Stimulated activated CD8-positive, alpha-beta memory T cell treated with anti-CD3 and anti-CD28 coated beads, Interleukin-7, amount 100 ng/mL, for 48 hours (primary cell): ENCODE data around the gene PIGM.

Experiments
- DNase-seq, 2 donors: peaks; one replicate each; pipeline ENCODE4 v3.0.0-alpha.2; 2020; ENCODE audit warnings: low read depth in 1 of 2; ENCODE audit errors: extremely low read depth in 1 of 2

The PIGM gene

DNA sequence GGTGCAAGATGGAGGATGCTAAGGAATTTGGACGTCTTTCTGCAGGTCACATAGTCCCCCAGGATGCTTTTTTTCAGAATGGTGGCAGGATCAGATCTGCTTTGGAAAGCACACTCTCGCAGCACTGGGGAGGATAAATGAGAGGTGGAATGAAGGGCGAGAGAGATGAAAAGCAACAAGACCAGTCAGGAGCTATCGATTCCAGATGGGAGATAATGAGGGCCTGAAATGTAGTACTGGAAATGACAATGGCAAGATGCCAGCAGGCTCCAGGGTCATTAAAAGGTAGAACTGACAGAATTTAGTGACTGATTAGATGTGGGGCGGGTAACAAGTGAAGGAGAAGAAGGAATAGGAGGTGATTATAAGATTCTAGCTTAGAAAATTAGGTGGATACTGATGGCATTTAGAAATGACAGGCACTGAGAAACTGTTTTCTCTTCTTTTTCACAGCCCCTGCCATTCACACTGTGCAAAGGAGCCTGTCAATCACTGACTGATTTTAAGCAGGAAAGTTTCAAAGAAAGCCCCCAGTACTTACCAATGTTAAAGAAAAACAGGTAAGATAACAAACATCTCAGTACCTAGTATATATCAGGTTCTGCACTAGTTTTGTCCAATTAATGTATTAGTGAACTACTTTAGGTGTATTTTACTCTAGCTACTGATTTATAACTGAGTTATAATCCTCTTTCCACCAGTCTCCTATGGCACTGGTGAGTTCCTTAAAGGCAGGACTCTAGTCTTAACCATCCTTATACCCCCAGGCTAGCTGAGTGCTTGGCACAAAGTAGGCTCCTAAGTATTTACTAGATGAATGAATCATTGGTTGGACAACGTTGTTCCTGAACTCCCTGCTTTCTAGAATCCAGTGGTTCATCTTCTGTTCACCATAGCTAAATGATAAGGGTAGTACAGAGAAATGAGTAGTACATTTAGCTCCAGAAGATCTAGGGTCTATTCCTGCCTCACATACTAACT lies 9.2 kb downstream of the PIGM start:
- no peak for DNase-seq

DNA sequence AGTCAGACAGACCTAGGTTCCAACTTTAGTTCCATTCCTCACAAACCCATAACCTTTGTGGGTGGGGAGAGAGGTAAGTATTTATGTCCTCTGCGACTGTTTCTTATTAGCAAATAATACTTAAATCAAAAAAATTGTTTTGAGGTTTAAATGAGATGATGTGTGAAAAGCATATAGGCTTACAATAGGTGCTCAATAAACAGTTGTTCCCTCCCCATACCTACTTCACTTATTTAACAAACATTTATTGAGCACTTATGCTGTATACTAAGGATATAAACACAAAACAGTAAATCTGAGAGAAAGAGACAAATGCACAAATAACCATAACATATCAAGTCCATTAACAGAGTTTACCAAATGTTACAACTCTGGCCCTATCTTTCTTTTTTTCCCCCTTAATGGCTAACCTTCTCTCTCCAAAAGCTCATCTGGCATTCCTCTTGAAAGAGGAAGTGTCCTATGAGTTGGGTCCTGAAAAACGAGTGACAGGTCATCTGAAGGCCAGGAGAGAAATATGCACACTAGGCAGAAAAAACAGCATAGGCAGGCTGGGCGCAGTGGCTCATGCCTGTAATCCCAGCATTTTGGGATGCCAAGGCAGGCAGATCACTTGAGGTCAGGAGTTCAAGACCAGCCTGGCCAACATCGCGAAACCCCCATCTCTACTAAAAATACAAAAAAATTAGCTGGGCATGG lies 10.3 kb downstream of the PIGM start:
- DNase-seq = no peak

DNA sequence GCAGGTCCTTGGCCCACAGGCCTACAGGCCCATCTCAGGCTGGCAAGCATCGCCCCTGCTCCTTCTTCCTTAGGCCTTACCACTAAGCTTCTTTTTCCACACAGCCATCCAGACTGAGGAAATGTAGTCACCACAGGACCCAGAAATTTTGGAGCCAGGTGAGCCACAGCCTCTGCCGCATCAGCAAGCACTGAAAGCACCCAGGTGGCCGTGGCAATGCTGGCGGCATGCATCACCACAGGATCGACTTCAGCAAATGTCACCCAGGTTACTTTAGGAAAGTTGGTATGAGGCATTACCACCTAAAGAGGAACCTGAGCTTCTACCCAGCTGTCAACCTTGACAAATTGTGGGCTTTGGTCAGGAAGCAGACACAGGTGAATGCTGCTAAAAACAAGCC lies 11.6 kb downstream of the PIGM start:
- no peak for DNase-seq

DNA sequence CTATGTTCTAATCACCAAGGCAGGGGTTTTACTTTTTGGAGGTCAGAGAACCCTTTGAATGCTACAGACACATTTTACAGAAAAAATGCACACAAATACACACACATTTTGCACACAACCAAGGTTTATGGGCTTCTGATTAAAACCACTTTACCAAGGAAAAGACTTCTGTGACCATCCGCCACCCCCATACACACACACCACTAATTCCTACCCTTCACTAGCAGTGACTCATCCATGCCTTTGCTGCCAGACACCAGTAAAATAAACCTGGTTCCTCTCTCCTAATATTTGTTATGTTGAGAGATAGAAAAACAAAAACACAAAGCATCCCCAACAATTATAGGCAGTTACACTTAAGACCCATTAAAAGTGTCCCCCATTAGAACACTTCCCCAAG lies 12.9 kb downstream of the PIGM start:
- no peak for DNase-seq

DNA sequence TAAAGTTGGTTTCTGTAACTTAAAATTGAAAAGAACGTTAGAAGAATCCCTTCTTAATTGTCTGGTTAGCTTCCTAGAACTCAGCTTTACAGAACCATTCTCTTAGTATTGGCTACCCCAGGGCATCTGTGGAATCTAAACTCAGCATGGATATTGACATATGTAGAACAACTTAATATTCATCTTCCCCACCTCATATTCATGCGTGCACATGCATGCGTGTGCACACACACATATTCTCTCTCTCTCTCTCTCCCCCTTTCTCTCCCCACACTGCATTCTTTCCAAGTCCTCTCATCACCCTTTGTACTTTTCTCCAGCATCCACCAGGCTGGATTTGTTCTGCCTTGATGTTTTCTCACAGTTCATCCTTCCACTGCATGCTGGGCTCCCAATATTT lies 13.4 kb downstream of the PIGM start:
- DNase-seq = no peak

DNA sequence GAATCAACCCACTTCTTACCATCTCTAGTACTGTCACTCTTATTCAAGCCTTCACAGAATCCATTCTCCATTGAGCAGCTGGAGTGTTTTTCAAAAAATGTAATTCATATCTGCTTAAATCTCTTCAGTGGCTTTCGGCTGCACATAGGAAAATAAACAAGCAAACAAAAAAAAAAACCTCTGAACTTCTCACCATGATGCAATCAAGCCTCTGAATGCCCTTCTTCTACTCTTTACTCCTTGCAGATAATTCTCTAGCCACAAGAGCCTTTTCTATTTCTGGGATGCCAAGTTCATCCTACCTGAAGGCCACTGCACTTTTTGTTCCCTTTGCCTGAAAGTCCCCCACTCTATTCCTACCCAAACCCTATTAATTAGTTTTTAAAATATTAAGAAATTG lies 14.2 kb downstream of the PIGM start:
- no peak for DNase-seq

DNA sequence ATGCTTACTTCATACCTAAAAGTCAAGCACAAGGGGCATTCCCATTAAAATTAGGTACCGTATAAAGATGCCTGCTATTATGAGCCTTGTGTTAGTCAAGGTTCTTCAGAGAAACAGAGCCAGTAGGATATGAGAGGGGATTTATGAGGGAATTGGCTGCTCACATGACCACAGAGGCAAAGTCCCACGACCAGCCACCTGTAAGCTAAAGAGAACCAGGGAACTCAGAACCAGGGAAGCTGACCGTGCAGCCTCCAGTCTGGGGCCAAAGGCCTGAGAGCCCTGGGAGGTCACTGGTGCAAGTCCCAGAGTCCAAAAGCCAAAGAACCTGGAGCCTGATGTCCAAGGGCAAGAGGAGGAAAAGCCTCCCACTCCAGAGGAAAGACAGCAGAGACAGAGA lies 20.0 kb downstream of the PIGM start:
- DNase-seq = no peak

DNA sequence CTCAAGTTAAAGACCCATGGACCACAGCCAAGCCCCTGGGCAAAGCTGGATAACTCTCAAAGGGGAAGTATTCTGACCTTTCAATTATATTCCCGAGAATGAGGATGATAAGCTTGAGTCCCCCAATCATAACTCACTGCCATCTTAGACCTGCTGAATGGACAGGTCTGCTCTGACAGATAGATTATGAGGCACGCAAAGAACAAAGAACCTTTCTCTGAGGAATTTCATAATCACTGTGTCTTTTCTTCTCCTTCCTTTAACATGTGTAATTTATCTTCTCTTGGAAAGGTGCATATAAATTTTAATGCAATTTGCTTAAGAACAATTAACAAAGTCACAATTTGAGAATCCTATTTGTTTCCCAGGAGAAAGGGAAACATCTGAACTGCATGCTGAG lies 22.0 kb downstream of the PIGM start:
- no peak for DNase-seq

DNA sequence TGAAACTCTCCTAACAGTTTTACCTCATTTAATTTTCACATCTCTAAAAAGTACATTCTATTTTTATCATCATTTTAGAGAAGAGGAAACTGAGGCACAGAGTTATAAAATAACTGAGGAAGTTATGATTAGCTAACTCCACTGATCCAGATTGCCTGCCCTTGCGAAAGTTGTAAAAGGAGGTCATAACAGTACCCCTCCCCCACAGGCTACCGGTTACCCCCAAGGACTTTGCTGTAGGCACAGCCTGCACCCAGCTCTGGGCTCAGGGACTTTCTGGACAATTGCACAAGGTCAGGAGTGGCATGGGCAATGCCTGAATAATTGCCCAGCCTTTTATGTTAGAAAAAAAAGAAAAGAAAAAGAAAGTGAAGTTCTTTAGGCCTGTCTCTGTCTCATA lies 22.7 kb downstream of the PIGM start:
- DNase-seq = no peak

DNA sequence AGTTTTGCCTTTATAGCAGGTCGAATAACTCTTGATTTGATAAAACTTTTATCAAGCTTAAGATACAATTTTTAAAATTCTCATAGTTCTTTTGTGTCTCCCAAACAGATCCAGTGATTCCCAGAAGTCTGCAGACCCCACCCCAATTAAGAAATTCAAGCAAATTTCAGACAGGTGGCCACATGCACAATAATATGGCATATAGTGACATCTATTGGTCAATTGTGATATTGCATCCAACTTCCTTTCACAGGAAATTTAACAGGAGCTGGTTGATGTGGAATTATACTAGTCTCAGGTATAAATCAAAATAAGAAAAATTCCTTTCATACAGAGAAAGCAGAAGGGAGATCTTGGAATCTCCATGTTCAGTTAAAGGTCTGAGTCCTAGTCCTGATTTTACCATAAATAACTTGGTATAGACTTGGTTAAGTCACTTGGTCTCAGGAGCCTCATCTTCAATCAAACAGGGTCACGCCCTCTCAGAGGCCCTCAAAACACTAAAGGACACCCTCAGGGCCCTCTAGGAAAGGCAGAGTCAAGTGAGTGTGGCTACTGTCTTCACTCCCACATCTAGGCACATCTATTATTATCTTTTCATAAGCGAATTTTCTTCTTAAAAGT lies 24.1 kb downstream of the PIGM start:
- DNase-seq = no peak

DNA sequence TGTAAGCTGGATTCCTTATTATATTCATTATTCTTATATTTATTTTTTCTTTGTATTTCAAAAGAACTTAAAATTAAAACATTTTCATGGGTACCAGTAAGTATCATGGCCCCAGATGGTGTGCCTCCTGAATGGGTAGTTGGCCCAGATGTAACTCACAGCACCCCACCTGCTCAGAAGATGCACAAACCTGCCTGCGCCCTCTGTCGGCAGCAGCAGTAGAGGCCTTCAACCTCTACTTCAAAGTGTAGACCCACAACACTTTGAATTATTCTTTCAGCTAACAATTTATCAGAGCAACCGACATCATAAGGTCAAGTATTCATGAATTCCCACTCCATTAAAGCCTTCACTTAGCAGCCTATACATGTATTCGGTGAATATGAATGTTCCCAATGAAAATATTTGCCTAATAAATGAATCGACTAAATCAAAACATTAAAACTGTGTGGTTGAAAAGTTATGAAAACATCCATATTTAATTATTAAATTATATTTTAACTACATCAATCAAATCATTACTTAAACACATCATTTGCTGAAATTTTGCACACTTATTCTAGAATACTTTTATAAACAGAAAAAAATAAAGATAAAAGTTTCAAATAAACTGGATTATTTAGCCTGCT lies 25.4 kb downstream of the PIGM start:
- DNase-seq = peak; percentile 18 to 54

DNA sequence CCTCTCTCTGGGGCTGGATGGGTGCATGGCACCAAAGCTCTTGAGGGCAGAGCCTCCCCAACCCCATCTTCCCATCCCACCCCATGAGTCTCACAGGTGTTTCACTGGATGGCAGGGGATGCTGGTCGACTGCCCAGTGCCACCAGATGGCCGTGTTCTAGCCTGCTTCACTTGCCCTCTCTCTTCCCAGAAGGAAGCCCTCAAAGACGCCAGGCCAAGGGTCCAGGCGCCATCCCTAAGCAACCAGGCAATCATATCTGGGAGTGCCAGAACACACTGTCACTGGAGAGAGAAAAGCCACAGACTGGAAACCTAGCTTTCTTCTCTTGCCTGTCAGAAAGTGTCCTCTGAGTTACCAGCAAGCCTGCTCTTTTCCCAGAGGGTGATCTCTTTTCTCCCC lies 26.7 kb downstream of the PIGM start:
- no peak for DNase-seq

DNA sequence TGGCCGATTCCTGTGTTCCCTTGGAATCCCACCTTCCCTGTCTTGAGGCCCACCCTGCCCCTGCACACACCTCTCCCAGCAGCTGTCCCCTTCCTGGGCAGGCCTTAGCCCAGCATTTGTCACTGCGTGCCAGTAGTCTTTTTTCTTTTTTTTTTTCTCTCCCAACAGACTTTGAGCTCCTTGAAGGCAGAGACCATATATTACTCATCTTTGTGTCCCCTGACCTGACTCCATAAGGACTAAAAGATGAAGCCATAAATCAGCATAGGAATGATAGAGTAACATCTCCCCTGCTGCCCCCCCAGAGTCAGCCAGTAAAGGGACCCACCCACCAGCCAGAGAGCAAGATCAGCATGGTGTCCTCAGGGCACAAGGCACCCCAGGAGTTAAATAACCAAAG lies 27.4 kb downstream of the PIGM start:
- no peak for DNase-seq

DNA sequence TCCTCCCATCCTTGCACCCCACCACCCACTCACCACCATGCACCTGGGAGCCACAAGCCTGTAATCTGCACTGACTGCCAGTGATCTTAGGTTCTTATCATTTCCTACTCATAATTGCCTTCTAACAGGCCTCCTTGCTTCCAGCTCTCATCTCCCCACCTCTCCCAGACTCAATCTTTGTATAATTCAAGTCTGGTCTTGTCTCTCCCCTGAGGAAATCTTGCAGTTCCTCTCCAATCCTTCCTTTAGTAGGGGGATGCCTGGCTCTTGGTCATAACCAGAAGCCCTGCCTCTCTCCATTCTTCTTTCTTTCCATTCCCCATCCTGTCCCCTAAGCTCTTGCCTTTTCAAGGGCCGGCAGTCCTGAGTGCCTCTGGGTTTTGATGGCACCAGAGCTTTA lies 27.8 kb downstream of the PIGM start:
- DNase-seq = no peak

DNA sequence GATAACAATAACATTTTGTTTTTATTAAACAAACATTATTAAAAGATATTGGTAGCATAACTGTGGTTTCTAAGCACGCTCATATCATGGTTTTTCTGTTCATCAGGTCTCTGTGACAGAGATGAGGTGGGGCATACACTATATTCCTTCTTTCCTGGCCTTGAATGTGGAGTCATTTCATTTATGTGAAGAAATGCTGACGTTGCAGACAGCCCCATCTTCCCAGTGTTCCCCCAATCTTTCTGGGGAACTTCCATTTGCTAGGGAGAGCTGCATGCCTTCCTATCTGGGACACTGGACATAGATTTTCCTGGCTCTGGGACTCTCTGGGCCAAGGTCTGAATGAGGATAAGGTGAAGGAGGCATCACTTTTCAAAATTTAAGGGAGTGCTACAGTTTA lies 30.4 kb downstream of the PIGM start:
- no peak for DNase-seq

DNA sequence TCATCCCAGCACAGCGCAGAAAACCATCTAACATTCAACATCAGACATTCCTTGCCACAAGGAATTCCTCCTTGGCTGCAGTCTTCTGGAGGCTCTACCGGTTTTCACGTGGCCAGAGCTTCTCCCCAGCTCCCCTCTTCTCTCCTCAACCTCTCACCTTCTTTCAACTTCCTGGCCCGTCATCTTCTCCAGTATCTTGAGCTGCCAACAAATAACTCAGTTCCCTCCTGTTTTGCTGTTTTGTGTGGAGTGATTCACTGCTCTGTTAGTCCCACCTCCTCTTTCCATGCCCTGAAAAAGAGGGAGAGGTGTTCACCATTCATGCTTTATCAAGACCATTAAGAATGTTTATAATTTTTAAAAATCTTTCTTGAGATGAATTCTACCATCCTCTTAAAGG lies 32.6 kb downstream of the PIGM start:
- no peak for DNase-seq

DNA sequence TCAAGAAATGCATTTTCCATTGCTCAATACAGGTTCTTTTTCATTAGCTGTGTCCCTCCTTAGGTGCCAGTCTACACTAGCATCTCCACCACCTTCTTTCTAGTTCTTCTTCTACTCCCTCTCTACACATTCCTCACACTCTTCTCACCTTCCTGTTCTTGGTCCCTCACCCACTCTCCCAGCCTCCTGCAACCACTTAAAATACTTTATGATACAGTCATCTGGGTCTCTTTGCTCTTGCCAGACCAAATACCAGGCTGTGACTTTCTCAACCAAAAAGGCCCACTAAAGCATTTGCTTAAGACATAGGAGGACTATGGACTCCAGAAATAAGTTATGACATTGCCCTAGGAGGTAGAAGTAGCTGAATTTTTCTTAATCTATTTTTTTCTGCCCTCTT lies 35.1 kb downstream of the PIGM start:
- DNase-seq = no peak

DNA sequence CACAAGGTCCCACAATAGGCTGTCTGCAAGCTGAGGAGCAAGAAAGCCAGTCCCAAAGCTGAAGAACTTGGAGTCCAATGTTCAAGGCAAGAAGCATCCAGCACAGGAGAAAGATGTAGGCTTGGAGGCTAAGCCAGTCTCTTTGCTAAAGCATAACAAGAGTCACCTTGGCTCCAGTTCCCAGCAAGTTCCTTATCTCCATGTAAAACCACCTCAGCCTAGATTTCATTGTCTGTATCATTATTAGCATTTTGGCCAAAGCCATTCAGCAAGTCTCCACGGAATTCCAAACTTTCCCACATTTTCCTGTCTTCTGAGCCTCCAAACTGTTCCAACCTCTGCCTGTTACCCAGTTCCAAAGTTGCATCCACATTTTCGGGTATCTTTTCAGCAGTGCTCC lies 36.9 kb downstream of the PIGM start:
- DNase-seq = no peak

DNA sequence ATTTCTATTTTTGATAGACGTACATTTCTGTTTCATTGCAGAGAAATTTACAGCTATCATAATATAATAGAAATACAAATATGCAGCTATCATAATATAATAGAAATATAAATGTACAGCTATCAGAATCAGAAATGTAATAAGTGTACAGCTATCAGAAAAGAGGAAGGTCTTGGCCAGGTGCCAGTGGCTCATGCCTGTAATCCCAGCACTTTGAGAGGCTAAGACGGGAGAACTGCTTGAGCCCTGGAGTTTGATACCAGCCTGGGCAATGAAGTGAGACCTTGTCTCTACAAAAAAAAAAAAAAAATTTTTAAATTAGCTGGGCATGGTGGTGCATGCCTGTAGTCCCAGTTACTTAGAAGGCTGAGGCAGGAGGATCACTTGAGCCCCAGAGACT lies 37.9 kb downstream of the PIGM start:
- DNase-seq = no peak

DNA sequence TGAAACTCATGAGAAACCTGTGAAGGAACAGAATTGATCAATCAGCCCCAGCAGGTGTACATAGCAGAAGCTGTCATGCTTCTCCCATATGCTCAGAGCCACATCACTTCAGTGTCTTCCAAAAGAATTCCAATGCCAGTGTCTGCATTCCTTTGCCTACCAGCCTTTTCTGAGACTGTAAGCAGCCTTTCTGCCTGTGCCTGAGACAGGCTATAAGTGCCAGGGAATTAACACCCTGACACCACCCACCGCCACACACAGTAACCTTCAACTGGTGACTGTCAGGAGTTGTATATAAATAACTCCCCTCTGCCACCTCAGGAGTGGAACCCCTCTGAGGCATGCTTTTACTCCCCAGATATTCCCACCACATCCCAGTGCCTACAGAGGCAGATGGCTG lies 39.6 kb downstream of the PIGM start:
- DNase-seq = no peak

DNA sequence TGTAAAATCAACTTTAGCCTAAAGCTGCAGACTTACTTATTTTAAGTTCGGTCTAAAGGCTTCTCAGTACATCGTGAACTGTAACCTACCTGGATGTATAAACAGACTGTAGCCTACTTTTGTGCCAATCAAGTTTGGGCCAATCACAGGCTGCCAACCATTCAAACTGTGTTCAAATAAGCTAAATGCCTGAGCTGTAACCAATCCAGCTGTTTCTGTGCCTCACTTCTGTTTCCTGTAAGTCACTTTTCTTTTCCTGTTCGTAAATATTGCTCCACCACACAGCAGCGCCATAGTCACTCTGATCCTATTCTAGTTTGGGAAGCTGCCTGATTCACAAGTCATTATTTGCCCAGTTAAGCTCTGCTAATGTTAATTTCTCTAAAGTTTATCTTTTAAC lies 40.3 kb downstream of the PIGM start:
- no peak for DNase-seq
